Fibroblast of skin of right quadriceps (primary cell): ENCODE results near the gene WDR91.
"Not testable (repeated sequence)": the region's sequence is repeated elsewhere in the genome, so short reads cannot be mapped to it uniquely, and the experiment has no call there.

Source experiments
- DNase-seq: peaks from one replicate; pipeline ENCODE4 v3.0.0-alpha.2; 2013

The WDR91 gene

DNA sequence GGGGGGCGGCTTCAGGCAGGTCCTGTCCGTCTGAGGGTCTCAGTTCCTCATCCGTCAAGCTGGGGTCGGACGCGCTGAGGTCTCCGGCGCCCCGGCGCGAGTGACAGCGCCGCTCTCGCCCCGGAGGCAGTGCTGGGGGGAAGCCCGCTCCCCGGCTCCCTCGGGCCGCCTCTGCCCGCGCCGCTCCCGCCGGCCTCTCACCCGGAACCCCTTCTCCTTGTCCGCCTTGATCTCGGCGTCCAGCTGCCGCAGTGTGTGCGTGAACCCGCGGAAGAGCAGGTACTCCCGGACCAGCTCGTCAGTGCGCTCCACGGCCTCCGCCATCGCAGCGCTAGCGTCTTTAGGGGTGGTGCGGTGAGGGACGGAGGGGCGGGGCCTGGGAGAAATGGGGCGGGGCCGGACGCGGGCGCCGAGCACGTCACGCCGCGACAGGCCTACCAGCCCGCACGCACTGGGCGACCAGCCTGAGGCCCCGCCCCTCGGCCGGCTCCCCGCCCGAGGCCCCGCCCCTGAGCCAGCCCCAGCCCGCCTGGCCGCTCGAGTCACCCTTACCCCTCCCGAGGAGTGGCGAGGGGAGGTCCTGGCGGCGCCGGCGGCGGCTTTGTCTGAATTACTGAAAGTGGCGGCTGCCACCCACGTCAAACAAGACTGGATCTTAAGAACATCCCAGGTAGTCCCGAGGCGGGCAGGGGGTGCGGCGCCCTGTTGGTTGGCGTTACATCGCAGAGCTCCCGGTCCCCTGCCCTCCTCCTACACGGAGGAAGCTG is at the start of gene WDR91:
Gene WDR91 (minus strand): TSS at position 348 of the 767 bp plus-strand sequence. CDS start 24 bp downstream, at position 324.
- DNase-seq = peak; percentile 88

DNA sequence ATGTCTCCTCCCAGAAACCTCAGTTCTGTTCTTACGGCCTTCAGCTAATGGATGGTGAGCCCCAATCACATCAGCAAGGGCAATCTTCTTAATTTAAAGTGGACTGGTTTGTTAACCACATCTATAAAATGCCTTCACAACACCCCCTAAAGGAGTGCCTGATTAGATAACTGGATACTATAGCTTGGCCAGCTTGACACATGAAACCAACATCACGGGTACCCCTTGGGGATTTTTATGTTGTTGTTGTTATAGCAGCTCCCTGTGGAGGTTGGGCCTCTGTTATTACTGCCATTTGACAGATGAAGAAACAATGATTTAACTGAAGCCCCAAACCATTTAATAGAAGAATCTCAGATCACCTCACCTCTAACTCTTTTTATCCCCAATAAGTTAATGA is 49.1 kb upstream of the WDR91 start:
- no peak for DNase-seq

DNA sequence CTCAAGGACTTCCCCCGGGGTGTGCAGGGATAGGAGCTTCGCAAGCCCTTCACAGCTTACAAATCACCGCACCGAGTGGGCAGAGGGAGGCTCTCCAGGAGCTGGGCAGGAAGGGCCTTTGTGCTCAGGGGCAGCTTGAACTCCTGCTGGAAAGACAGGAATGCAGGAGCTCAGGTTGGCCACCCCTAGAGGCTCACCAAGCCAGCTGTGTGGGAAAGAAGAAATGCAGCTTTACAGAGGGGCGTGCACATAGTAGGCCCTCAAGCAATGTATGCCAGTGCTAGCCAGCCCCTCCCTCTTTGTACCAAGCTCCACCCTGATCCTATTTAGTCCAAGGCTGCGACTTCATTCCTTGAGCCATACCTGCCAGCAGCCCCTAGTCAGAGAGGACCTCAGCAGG is 48.4 kb upstream of the WDR91 start:
- DNase-seq = no peak

DNA sequence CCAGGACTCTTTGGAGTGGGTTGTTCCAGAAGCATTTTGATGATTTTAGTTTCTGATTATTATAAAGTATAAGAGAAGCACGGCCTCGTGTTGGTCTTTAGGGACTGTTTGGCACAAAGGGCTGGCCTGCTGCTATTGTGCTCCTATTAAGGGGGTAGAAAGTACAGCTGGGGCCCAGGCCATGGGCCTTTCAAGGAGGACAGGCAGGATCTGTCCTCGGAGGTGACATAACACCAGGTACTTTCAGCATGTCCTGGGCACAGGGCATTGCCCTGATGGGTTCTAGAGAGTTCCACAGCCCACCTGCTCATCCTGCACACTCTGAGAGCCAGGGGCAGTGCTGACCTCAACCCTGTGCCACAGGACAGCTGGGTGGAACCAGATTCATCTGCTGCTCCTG is 47.3 kb upstream of the WDR91 start:
- DNase-seq = no peak

DNA sequence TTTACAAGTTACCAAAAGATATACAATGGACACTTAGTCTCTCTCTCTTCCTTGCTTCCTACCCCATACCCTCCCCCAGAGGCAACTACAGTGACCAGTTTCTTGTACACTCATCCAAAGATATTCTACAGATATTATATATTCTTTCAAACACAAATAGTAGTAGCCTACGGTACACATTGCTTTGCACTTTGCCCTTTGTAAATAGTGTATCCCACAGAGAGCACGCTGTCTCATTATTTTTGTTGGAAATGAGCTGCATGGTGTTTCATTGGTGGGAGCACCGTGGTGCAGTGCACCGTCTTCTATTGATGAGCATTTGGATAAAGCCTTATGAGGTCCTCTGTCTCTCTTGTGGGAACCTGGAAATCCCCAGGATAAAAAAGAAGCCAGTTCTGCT is 46.5 kb upstream of the WDR91 start:
- no peak for DNase-seq

DNA sequence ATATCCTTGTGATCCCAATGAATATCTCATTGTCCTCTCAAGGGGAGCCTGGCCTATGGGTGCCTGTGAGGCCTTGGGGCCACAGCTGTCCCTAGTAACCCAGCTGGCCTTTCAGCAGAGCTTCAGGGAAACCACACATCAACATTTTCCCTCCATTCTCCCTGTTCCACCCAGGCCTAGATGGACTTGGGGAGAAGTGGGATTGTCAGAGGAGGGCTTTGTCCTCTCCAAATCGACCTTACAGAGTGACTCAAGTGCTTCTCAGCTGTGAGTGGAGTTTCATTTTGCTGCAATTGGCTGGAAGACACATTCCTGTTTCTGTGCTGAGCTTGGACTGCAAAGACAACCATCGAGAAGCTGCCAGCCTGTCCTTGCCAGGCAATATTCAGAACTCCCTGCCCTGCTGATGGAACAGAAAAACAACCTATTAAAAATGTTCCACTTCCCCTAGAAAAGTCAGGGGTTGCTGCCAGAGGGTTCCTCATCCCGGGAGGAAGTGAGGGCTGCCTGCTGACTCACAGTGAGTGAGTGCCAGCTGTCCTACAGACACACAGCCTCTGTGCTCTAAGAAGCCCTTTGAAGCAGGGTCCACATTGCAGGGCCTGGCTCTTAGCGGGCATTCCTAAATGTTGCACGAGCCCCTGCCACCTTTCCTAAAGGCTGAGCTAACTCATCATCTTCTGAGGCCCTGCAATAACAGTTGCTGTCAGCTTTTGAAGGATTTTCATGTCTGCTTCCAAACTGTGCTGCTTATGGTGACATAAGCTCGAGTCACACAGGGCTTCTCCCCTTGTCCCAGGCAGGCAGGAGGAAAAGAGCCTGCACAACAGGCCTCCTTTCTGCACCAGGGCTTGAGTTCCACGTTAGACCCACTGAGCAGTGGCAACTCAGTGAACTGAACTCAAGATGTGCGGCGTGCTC is 42.8 kb upstream of the WDR91 start:
- peak; percentile 66 for DNase-seq

DNA sequence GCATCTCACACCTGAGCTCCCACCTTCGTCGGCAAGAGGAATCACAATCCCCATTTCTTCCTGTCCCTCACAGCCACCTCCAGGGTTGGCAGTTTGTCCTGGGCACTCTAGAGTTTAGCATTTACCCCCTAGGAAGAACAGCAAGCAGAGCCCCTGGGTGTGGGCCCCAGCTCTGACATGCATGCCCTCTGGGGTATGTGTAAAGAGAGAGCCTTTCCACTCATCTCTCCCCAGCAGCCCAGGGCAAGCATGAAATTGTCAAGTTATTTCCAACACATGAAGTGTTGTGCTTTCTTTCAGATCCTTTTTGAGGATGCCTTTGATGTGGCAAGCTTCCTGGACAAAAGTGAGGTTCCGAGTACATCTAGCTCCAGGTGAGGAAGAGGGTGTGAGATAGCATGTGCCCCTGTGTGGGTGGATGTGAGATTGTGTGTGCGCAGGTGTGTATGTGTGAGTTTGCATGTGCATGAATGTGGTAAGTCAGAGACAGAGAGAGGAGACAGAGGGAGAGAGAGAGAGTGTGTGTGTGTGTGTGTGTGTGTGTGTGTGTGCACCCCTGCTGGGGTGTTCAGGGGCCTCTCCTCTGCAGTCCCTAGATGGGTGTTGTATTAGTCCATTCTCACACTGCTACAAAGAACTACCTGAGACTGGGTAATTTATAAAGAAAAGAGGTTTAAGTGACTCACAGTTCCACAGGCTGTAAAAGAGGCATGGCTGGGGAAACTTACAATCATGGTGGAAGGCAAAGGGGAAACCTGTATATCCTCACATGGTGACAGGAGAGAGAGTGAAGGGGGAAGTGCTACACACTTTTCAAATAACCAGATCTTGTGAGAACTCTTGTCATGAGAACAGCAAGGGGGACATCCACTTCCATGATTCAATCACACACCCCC is 40.4 kb upstream of the WDR91 start:
- DNase-seq = no peak

DNA sequence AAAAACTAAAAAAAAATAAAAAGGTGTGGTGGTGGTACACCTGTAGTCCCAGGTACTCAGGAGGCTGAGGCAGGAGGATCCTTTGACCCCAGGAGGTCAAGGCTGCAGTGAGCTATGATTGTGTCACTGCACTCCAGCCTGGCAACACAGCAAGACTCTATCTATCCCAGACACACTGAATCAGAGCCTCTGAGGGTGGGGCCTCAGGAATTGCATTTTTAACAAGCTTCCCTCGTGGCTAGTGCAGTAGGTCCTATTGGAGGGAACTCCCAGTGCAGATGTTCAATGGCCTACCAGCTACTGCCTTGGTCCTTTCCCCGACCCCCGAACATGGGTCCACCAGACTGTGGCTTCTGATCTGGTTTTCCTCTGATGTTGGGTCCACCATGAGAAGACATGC is 37.2 kb upstream of the WDR91 start:
- DNase-seq = no peak

DNA sequence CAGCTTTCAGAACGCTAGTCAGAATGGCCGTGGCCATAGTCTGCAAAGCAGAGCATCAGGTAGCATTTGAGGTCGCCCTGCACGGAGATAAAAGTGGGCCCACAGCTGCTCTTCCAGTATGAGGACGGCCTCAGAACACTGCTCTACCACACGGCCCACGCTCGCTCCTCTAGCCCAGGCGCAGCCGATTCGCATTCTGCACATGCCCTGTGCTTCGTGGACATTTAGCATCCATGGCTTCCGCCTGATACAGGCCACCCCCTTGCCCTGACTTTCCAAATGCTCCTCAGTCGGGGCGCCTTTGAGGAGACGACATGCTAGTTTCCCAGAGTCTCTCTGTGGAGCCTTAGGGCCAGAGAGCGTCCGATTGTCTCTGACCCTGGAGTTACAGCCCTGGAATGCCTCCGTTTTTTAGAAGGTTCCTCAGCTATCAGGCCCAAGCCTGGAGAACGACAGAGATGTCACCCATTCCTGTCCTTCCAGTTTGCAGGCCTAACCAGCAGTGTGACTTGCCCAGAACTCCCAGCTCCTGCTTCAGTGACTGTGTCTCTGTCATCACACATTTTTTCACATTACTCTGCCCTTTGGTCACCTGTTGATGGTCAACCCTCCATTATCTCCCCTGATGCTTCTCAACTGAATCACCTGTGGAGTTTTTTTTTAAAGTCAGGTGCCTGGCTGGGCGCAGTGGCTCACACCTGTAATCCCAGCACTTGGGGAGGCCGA is 36.6 kb upstream of the WDR91 start:
- no peak for DNase-seq

DNA sequence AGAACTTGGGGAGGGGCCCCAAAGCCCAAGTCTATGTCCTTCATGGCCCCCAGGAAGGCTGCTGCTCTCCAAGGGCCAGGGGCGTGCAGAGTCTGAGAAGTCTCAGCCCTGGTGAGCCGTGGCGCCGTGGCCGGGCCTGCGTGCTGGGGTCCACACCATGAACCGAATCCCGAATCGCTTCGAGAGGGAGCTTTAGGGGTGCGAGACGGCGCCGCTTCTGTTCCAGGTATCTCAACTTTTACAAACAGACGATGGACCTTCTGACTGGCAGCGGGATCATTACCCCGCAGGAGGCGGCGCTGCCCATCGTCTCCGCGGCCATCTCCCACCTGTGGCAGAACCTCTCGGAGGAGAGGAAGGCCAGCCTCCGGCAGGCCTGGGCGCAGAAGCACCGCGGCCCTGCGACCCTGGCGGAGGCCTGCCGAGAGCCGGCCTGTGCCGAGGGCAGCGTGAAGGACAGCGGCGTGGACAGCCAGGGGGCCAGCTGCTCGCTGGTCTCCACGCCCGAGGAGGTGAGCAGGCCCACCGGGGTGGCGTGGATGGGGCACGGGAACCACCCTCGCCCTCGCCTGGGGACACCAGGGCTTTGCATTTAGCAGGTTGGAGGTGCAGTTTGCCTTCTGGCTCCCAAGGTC is 35.0 kb upstream of the WDR91 start:
- DNase-seq = no peak

DNA sequence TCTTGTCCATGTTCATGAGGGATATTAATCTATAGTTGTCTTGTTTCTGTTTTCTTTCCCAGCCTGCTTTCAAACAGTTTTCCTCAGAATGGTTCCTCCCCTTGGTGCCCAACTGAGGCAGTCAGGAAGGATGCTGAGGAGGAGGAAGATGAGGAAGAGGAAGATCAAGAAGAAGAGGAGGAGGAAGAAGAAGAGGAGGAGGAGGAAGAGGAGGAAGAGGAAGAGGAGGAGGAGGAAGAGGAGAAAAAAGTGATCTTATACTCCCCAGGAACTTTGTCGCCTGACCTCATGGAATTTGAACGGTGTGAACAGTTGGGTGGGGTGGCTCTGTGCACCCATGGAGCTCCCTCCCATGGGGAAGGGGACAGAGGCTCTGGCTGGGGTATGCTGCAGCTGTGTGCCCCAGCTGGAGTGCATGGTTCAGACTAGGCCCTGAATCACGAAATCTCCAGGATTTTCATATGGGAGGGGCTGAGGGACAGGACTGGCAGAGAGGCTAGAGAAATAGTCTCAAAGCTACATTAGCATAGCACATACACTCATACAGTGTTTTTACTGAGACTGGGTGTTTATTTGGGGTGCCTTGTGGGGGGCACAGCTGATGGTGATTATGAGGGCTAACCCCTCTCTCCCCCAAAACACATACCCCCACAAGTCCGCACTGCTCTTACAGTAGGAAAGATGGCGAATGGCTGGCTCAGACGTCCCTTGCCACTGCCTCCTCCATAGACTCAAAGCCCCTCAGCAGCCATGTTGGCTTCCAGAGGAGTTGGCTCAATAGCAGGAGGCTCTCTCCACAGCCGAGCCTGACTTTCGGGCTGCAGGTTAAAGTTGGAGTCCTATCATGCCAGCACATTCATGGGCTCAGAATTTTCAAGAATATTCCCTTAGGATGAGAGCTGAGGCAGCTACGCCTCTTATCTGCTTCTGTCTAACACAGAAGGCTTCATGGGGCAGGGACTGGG is 34.2 kb upstream of the WDR91 start:
- DNase-seq = no peak

DNA sequence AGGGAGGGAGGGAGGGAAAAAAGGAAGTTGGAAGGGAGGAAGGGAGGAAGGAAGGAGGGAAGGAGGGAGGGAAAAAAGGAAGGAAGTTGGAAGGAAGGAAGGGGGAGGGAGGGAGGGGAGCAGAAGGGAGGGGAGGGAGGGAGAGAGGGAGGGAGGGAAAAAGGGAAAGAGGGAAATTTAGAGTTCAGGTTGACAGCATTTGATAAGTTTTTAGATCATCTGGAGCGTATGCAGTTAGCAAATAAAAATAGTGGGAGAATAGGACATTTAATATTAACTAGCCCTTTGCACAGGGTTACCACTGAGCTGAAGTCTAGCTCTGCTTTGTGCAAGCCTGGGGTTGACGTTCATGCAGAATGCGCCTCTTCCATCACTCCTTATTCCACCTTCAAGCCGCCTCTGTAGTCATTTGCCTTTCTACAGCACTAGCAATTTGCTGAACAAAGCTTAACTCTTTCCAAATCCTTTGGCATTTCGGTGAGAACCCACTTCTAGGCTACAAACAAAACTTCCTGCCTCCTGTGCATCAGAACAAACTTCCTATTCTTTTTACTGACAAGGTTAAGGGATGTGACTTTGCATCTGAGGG is 30.9 kb upstream of the WDR91 start:
- no peak for DNase-seq

DNA sequence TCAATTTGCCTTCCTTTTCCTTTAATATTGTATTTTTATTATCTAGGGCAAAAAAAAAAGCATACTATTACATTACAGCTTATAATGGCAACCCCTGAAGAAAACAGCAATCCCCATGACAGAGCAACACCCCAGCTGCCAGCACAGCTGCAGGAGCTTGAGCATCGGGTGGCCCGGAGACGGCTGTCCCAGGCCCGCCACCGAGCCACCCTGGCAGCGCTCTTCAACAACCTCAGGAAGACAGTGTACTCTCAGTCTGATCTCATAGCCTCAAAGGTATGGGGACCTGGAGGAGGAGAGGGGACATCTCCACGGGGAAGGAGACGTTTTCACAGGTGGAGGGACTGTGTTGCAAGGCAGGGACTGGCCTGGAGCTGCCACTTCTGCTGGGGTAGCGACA is 29.1 kb upstream of the WDR91 start:
- DNase-seq = no peak

DNA sequence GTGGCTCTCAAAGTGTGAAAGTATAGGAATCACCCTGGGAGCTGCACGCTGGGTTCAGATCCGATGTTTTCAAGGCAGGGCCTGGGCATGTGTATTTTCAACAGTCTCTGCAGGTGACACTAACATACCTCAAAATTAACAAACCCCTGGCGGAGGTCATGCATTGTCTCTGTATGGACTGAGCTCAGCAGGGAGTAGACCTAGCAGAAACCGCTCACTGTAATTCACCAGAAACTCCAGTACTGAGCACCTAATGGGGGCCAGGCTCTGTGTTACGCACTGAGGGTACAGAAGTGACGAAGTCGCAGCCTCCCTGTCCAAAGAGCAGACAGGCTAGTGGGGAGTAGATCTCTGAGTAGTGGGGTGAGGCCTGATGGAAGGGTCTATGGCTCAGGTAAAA is 27.9 kb upstream of the WDR91 start:
- no peak for DNase-seq

DNA sequence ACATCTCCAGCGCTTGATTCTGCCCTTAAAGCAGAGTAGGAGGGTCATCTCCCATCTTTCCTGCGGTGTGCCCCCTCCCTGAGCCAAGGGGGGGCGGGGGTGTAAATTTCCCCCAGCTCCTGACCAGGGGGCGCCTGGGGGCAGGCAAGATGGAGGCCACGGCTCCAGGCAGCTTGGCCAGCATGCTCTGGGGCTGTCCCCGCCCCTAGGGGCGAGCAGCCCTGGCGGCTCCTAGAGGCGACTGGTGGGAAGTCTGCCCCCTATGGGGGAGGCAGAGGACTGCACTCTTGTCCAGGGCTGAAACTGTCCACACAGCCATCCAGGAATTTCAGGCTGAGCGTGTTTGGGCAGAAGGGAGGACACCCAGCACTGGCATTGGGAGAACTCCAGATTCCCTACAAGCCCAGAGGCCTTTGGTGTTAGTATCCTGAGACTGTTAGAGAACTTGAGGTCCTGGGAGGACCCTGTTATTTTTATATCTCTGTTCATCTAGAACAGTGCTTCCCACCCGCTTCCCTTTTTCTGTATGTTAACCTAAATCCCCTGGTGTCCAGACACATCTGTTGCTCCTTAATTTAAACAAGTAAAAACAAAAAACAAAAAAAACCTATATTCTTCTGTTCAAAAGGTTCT is 26.9 kb upstream of the WDR91 start:
- no peak for DNase-seq

DNA sequence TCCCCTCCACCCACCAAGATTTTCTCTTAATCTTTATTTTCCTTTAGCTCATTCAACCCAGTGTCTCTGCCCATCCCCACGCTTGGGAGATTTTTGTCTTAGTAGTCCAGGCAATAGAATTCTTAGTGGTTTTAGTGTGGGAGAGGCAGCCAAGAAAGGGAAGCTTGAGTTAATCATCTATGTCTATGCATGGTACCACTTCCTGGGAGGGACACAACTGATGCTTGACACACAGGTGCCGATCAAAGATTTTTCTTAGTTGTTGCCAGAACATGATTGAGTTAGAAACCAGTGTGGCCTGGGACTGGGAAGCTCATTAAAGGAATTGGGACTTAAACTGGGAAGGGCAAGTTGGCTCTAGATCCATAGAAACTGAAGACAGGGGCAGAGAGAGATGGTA is 25.4 kb upstream of the WDR91 start:
- DNase-seq = no peak

DNA sequence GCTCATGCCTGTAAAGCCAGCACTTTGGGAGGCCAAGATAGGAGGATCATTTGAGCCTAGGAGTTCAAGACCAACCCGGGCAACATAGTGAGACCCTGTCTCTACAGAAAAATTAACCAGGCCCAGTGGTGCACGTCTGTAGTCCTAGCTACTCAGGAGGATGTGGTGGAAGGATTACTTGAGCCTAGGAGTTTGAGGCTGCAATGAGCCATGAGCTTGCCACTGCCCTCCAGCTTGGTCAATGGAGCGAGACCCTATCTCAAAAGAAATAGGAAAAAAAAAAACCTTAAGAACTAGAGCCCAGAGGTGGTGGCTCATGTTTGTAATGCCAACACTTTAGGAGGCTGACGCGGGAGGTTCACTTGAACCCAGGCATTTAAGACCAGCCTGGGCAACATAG is 24.5 kb upstream of the WDR91 start:
- no peak for DNase-seq

DNA sequence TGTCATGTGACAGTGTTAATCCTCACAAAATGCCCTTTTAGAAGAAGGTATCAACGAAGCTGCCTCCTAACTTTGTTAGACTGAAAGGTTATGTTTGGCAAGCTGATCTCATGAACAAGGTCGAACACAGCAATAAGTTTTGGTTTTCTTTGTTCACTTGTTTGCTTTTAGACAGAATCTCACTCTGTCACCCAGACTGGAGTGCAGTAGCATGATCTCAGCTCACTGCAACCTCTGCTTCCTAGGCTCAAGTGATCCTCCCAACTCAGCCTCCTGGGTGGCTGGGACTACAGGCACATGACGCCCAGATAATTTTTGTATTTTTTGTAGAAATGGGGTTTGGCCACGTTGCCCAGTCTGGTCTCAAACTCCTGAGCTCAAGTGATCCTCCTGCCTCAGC is 23.4 kb upstream of the WDR91 start:
- no peak for DNase-seq

DNA sequence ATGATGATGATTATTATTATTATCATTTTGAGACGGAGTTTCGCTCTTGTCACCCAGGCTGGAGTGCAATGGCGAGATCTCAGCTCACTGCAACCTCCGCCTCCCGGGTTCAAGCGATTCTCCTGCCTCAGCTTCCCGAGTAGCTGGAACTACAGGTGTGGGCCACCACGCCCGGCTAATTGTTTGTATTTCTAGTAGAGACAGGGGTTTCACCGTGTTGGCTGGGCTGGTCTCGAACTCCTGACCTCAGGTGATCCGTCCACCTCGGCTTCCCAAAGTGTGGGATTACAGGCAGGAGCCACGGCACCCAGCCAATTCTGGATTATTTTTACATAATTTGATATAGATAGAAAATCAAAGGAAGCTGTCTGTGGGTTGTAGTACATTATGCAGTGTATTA is 22.8 kb upstream of the WDR91 start:
- DNase-seq = not testable (repeated sequence)

DNA sequence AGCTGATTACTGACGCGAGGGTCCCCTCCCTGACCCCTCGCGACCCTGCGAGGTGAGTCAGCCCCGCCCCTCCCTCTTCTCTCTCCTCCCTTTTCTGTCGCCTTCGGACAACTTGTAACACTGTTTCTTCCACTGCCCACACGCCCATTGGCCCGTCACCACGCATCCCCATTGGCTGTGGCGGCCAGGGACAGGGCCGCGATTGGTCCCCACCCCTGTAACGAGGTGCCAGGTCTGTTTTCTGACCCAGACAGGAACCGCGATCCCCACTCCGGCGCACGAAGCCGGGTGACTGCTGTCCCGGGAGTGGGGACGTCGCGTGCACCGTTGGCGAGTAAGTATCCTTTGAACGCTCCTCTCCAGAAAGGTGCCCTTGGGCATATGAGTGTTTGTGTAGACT is 22.2 kb upstream of the WDR91 start, which contains the start of gene STRA8:
Gene STRA8 (plus strand): TSS at position 269 of the 400 bp plus-strand sequence. CDS start 6,687 bp downstream, outside the sequence.
- DNase-seq = no peak
